ENCODE results near the gene ZFHX3. TPM values are rescaled to one million over a fixed set of nuclear protein-coding genes. Genes with fewer than 3 reads are reported as not detected.
A peak's percentile ranks its signal among the peaks of the same experiment; 100 is the strongest.

The ZFHX3 gene
- total RNA-seq, 1 donor from 2014 or later: 3.9 TPM

- ATAC-seq: no peak
Observed at GRCh38 chr16:73037331-73037745, 10.6 kb downstream of the ZFHX3 start.

- peak; percentile 38 for ATAC-seq
Observed at GRCh38 chr16:73036074-73036826, 11.7 kb downstream of the ZFHX3 start.

GRCh38 chr16:73034374-73034773 is 13.6 kb downstream of the ZFHX3 start:
- ATAC-seq: no peak

- no peak for ATAC-seq
Observed at GRCh38 chr16:73033271-73033998, 14.5 kb downstream of the ZFHX3 start.

GRCh38 chr16:73032541-73033270 is 15.2 kb downstream of the ZFHX3 start:
- no peak for ATAC-seq

GRCh38 chr16:73031984-73032383 is 15.9 kb downstream of the ZFHX3 start:
- ATAC-seq: no peak

- ATAC-seq: no peak
Observed at GRCh38 chr16:73031155-73031866, 16.6 kb downstream of the ZFHX3 start.

GRCh38 chr16:73028721-73029361 is 19.1 kb downstream of the ZFHX3 start:
- ATAC-seq: peak; percentile 73

- ATAC-seq: peak; percentile 81
Observed at GRCh38 chr16:73028263-73028662, 19.7 kb downstream of the ZFHX3 start.

GRCh38 chr16:73027685-73028111 is 20.2 kb downstream of the ZFHX3 start:
- no peak for ATAC-seq

- ATAC-seq: no peak
Observed at GRCh38 chr16:73026754-73027684, 20.9 kb downstream of the ZFHX3 start.

GRCh38 chr16:73025856-73026210 is 22.1 kb downstream of the ZFHX3 start:
- no peak for ATAC-seq

- no peak for ATAC-seq
Observed at GRCh38 chr16:73025151-73025855, 22.6 kb downstream of the ZFHX3 start.

- no peak for ATAC-seq
Observed at GRCh38 chr16:73024571-73025105, 23.3 kb downstream of the ZFHX3 start.

GRCh38 chr16:73023752-73024570 is 24.0 kb downstream of the ZFHX3 start:
- ATAC-seq: no peak

GRCh38 chr16:73023320-73023719 is 24.6 kb downstream of the ZFHX3 start:
- ATAC-seq: no peak

GRCh38 chr16:73022534-73022933 is 25.4 kb downstream of the ZFHX3 start:
- no peak for ATAC-seq

- no peak for ATAC-seq
Observed at GRCh38 chr16:73021866-73022495, 25.9 kb downstream of the ZFHX3 start.

Measured in esophagus mucosa (tissue), 1 donor.